Osteocyte (in vitro differentiated cells): ENCODE results near the gene TRUB1. TPM values are rescaled to one million over a fixed set of nuclear protein-coding genes. Genes with fewer than 3 reads are reported as not detected.
"Not testable (repeated sequence)": the region's sequence is repeated elsewhere in the genome, so short reads cannot be mapped to it uniquely, and the experiment has no call there.

Source experiments
- DNase-seq: peaks from one replicate; pipeline ENCODE4 v3.0.0; 2021; ENCODE audit warnings: mixed read lengths; ENCODE audit not compliant: unreplicated experiment; ENCODE audit errors: extremely low spot score
- H3K27ac Mint-ChIP-seq: one replicate; pipeline ENCODE4 v1.8.0; 2021; ENCODE audit warnings: mild to moderate bottlenecking, mixed read lengths; ENCODE audit not compliant: unreplicated experiment
- H3K27me3 Mint-ChIP-seq: one replicate; pipeline ENCODE4 v1.8.0; 2021; ENCODE audit warnings: mixed read lengths; ENCODE audit not compliant: unreplicated experiment
- H3K36me3 Mint-ChIP-seq: one replicate; pipeline ENCODE4 v1.8.0; 2021; ENCODE audit warnings: mixed read lengths; ENCODE audit not compliant: unreplicated experiment
- H3K4me1 Mint-ChIP-seq: one replicate; pipeline ENCODE4 v1.8.0; 2021; ENCODE audit warnings: mixed read lengths; ENCODE audit not compliant: unreplicated experiment
- H3K4me3 Mint-ChIP-seq: one replicate; pipeline ENCODE4 v1.8.0; 2021; ENCODE audit warnings: mild to moderate bottlenecking, moderate library complexity, mixed read lengths; ENCODE audit not compliant: unreplicated experiment
- H3K9me3 Mint-ChIP-seq: one replicate; pipeline ENCODE4 v1.8.0; 2021; ENCODE audit warnings: mixed read lengths; ENCODE audit not compliant: unreplicated experiment
- CTCF ChIP-seq: fragments of 200-600 bp; sonication (generic); IDR thresholded peaks from 2 replicates; pipeline ENCODE4 v1.5.0; 2021; ENCODE audit warnings: antibody characterized with exemption, mild to moderate bottlenecking, moderate library complexity
- long read RNA-seq: library from polyadenylated mRNA; unstranded; transcript quantifications from one replicate; pipeline ENCODE4 v2.0.0, GENCODE V29; 2021
- total RNA-seq: library from RNA; stranded (reverse); gene quantifications from 2 replicates; pipeline ENCODE4 v1.2.1, GENCODE V29; 2021

TRUB1 gene
- total RNA-seq: 15.9 and 18.5 TPM in 2 replicates
- long read RNA-seq, transcript TRUB1-201 (8 exons, 3,408 nt): major isoform, 118 of 129 reads
- long read RNA-seq, partial matches to known transcripts: 1 of 129 reads
- long read RNA-seq, other reads (novel, unspliced or antisense): 9 of 129 reads

- peaks cover 27% of the 10 kb centered on the region for H3K4me1 Mint-ChIP-seq
- peaks cover 10% of the 10 kb centered on the region for H3K36me3 Mint-ChIP-seq
- H3K27me3 Mint-ChIP-seq: no peaks in the 10 kb centered on the region
- peak; percentile 93 for DNase-seq
- TF ChIP-seq CTCF: no peak
- peak within 1 kb of the TSS; percentile 94 for H3K4me3 Mint-ChIP-seq
- no peaks in the 10 kb centered on the region for H3K9me3 Mint-ChIP-seq
- peak within 1 kb of the TSS; percentile 90 for H3K27ac Mint-ChIP-seq
These were observed at the start of gene TRUB1 for GRCh38 chr10:114937962-114938855. Gene TRUB1 (plus strand): TSS chr10:114938195. CDS start chr10:114938254, 59 bp downstream.

GRCh38 chr10:114893251-114893650, 44.7 kb upstream of the TRUB1 start:
- no peaks in the 10 kb centered on the region for H3K9me3 Mint-ChIP-seq
- peaks cover 2% of the 10 kb centered on the region for H3K4me1 Mint-ChIP-seq
- no peaks in the 10 kb centered on the region for H3K36me3 Mint-ChIP-seq
- no peak for DNase-seq
- H3K27ac Mint-ChIP-seq: no peak overlapping the region
- TF ChIP-seq CTCF: no peak
- H3K27me3 Mint-ChIP-seq: no peaks in the 10 kb centered on the region
- H3K4me3 Mint-ChIP-seq: no peak overlapping the region

GRCh38 chr10:114894911-114895310, 43.1 kb upstream of the TRUB1 start:
- H3K9me3 Mint-ChIP-seq: no peaks in the 10 kb centered on the region
- DNase-seq: no peak
- no peak overlapping the region for H3K27ac Mint-ChIP-seq
- H3K27me3 Mint-ChIP-seq: no peaks in the 10 kb centered on the region
- H3K4me3 Mint-ChIP-seq: no peak overlapping the region
- TF ChIP-seq CTCF: no peak
- no peaks in the 10 kb centered on the region for H3K36me3 Mint-ChIP-seq
- peaks cover 2% of the 10 kb centered on the region for H3K4me1 Mint-ChIP-seq

GRCh38 chr10:114897011-114897410, 41.0 kb upstream of the TRUB1 start:
- not testable (repeated sequence) for DNase-seq, H3K36me3 Mint-ChIP-seq, H3K27me3 Mint-ChIP-seq, H3K27ac Mint-ChIP-seq, H3K9me3 Mint-ChIP-seq, H3K4me3 Mint-ChIP-seq
- H3K4me1 Mint-ChIP-seq: peaks cover 15% of the 10 kb centered on the region

- Mint-ChIP-seq H3K27ac (no peak overlapping the region), H3K9me3 (no peaks in the 10 kb centered on the region), H3K4me1 (peaks cover 21% of the 10 kb centered on the region), H3K27me3 (no peaks in the 10 kb centered on the region), H3K4me3 (no peak overlapping the region), H3K36me3 (no peaks in the 10 kb centered on the region)
- DNase-seq: no peak
- no peak for TF ChIP-seq CTCF
These were observed 40.4 kb upstream of the TRUB1 start for GRCh38 chr10:114897593-114897992.
